ENCODE results near the gene BTRC. TPM values are rescaled to one million over a fixed set of nuclear protein-coding genes. Genes with fewer than 3 reads are reported as not detected.

The BTRC gene
- total RNA-seq, 3 donors from 2014 or later (not counting 1 experiment from before 2014, with no cell fraction given): 13.5 to 22.8 (median 15.2) TPM

DNA sequence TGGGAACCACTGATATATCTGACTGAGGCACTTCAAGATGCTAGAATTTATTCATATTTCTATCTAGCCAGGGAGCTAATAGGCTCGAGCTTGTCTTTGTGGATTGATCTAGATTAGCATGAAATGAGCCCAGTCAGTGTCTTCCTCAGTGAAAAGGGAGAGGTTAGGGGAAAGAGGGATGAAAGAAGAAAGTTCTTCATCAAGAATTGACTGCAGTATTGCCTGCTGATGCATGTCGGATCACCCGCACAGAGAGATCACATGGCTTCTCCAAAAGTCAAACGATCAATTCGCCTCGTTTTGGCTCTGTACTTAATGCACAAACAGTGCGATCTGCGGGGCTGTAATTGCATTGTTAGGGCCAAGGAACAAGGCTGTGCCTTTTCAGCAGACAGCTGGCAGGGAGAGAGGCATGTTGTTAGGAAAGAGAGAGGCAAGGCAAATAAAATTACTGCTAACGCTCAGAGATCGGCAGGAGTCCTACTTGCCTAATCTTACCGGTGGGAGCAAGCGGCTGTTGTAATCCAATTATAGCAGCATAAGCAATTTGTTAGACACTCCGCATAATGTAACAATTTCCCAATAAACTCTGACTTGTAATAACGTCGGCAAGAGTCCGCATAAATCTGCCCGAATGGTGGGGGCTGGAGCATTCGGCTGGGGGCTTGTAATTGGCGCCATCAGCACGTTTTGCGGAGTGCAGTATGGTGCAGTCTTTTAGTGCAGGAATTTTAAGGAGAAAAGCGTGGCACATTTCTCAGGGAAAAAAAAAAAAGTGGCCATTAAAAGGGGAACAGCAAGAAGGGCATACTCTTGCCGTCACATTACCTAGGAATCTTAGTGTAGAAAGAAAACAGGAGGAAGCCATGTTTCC, 132.0 kb downstream of the BTRC start:
- no peak overlapping the region for H3K4me3 ChIP-seq (ENCODE audit: low read length)
- no peaks in the 10 kb centered on the region for H3K36me3 ChIP-seq (ENCODE audit: control insufficient read depth, insufficient read depth, low read length)
- intact Hi-C loops (cut with micrococcal nuclease): no loop called here
- TF ChIP-seq, protein P1, sequence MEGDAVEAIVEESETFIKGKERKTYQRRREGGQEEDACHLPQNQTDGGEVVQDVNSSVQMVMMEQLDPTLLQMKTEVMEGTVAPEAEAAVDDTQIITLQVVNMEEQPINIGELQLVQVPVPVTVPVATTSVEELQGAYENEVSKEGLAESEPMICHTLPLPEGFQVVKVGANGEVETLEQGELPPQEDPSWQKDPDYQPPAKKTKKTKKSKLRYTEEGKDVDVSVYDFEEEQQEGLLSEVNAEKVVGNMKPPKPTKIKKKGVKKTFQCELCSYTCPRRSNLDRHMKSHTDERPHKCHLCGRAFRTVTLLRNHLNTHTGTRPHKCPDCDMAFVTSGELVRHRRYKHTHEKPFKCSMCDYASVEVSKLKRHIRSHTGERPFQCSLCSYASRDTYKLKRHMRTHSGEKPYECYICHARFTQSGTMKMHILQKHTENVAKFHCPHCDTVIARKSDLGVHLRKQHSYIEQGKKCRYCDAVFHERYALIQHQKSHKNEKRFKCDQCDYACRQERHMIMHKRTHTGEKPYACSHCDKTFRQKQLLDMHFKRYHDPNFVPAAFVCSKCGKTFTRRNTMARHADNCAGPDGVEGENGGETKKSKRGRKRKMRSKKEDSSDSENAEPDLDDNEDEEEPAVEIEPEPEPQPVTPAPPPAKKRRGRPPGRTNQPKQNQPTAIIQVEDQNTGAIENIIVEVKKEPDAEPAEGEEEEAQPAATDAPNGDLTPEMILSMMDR (IDR thresholded peaks at IDR 0.05): no peak
- DNase-seq (no peak), ATAC-seq (no peak)
- H3K27me3 Mint-ChIP-seq (ENCODE audit: low read depth in 2 of 2): no peaks in the 10 kb centered on the region
- no peaks in the 10 kb centered on the region for H3K4me1 ChIP-seq (ENCODE audit: control insufficient read depth, insufficient read depth, low read length)
- H3K4me1 Mint-ChIP-seq: peaks cover 4 to 18% of the 10 kb centered on the region in 2 donors
- H3K27me3 ChIP-seq (ENCODE audit: control insufficient read depth, insufficient read depth, low read length): no peaks in the 10 kb centered on the region
- no peaks in the 10 kb centered on the region for H3K36me3 Mint-ChIP-seq
- H3K9me3 Mint-ChIP-seq: no peaks in the 10 kb centered on the region
- no peak overlapping the region for H3K4me3 Mint-ChIP-seq
- H3K9me3 ChIP-seq (ENCODE audit: control insufficient read depth, insufficient read depth, low read length): no peaks in the 10 kb centered on the region
- H3K27ac ChIP-seq (ENCODE audit: low read length): no peak overlapping the region
- H3K27ac Mint-ChIP-seq: no peak overlapping the region
- 89% methylated on average over 23 of the region's 23 CpGs for WGBS (ENCODE audit: insufficient coverage)

DNA sequence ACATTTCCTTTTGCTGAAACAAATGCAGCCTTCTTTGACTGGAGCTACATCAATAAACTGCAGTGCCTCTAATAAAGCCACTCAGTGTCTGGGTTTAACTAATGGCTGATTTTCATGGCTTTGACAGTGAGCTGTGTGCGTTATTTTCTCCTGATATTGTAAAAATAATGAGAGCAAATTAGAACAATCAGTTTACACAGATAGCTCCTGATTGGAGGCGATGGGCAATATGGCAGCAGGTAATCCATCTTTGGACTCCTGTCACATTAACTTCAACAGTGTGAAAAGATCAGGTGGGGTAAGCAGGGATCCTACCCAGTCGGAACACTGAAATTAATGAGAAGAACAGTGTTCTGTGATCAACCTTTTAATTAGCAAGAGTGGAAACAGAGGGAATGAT, 133.4 kb downstream of the BTRC start:
- Mint-ChIP-seq H3K4me3 (no peak overlapping the region), H3K9me3 (no peaks in the 10 kb centered on the region), H3K4me1 (peaks cover 4 to 21% of the 10 kb centered on the region in 2 donors), H3K27ac (no peak overlapping the region), H3K36me3 (no peaks in the 10 kb centered on the region), H3K27me3 (ENCODE audit: low read depth in 2 of 2) (no peaks in the 10 kb centered on the region)
- H3K4me3 ChIP-seq (ENCODE audit: low read length): no peak overlapping the region
- H3K4me1 ChIP-seq (ENCODE audit: control insufficient read depth, insufficient read depth, low read length): no peaks in the 10 kb centered on the region
- no peaks in the 10 kb centered on the region for H3K9me3 ChIP-seq (ENCODE audit: control insufficient read depth, insufficient read depth, low read length)
- WGBS (ENCODE audit: insufficient coverage): 99% methylated on average over 3 of the region's 3 CpGs
- H3K27ac ChIP-seq (ENCODE audit: low read length): no peak overlapping the region
- no peaks in the 10 kb centered on the region for H3K36me3 ChIP-seq (ENCODE audit: control insufficient read depth, insufficient read depth, low read length)
- intact Hi-C loops (cut with micrococcal nuclease): no loop called here
- no peak for DNase-seq
- H3K27me3 ChIP-seq (ENCODE audit: control insufficient read depth, insufficient read depth, low read length): no peaks in the 10 kb centered on the region
- no peak for ATAC-seq
- TF ChIP-seq, protein P1 (IDR thresholded peaks at IDR 0.05): no peak

DNA sequence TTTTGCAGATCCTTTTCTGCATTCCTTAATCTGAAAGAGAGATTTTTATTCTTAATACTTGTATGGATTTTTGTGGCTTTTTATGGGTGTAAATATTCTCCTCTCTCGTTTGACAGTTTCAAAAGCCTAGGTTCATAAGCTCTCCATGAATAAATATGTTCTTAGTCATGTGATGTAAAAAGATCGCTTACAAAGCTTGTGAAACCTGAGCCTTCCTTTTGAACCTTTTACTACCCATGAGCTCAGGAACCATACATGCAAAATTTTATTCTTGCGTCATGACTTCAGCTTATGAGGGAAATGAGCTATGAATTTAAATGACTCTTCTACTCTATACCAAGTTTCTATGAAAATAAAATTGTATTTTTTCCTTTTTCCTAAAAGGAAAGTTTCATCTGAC, 135.4 kb downstream of the BTRC start:
- no peak overlapping the region for H3K4me3 Mint-ChIP-seq
- DNase-seq (no peak), ATAC-seq (no peak)
- no peaks in the 10 kb centered on the region for H3K9me3 Mint-ChIP-seq
- WGBS (ENCODE audit: insufficient coverage): 100% methylated on average over 1 of the region's 3 CpGs
- no peaks in the 10 kb centered on the region for H3K36me3 Mint-ChIP-seq
- Histone ChIP-seq H3K27ac (ENCODE audit: low read length) (no peak overlapping the region), H3K36me3 (ENCODE audit: control insufficient read depth, insufficient read depth, low read length) (no peaks in the 10 kb centered on the region), H3K27me3 (ENCODE audit: control insufficient read depth, insufficient read depth, low read length) (no peaks in the 10 kb centered on the region), H3K9me3 (ENCODE audit: control insufficient read depth, insufficient read depth, low read length) (no peaks in the 10 kb centered on the region), H3K4me3 (ENCODE audit: low read length) (no peak overlapping the region), H3K4me1 (ENCODE audit: control insufficient read depth, insufficient read depth, low read length) (no peaks in the 10 kb centered on the region)
- H3K27ac Mint-ChIP-seq: no peak overlapping the region
- TF ChIP-seq, protein P1 (IDR thresholded peaks at IDR 0.05): no peak
- peaks cover 8 to 21% of the 10 kb centered on the region in 2 donors for H3K4me1 Mint-ChIP-seq
- intact Hi-C loops (cut with micrococcal nuclease): no loop called here
- H3K27me3 Mint-ChIP-seq (ENCODE audit: low read depth in 2 of 2): no peaks in the 10 kb centered on the region

Data from natural killer cell (primary cell).